HEK293T (cell line): Measurements from ENCODE around the gene TSFM.

Source experiments
- ARNT ChIP-seq: fragments of 450-650 bp; IDR thresholded peaks from 2 replicates; pipeline ENCODE4 v1.6.1; 2017; ENCODE audit warnings: mild to moderate bottlenecking
- BHLHE40 ChIP-seq: fragments of 450-650 bp; IDR thresholded peaks from 2 replicates; pipeline ENCODE4 v1.6.1; 2016; ENCODE audit warnings: mild to moderate bottlenecking, moderate library complexity, borderline replicate concordance
- CTBP1 ChIP-seq: fragments of 450-650 bp; IDR thresholded peaks from 2 replicates; pipeline ENCODE4 v1.6.1; 2016; ENCODE audit warnings: borderline replicate concordance
- FOXM1 ChIP-seq: fragments of 450-650 bp; IDR thresholded peaks from 2 replicates; pipeline ENCODE4 v1.6.1; 2017; ENCODE audit warnings: mild to moderate bottlenecking, borderline replicate concordance
- HDGF ChIP-seq: fragments of 450-650 bp; IDR thresholded peaks from 2 replicates; pipeline ENCODE4 v1.6.1; 2017; ENCODE audit warnings: antibody characterized with exemption, borderline replicate concordance
- NFRKB ChIP-seq: fragments of 450-650 bp; IDR thresholded peaks from 2 replicates; pipeline ENCODE4 v1.6.1; 2016; ENCODE audit warnings: mild to moderate bottlenecking, moderate library complexity
- SP1 ChIP-seq: fragments of 450-650 bp; IDR thresholded peaks from 2 replicates; pipeline ENCODE4 v1.6.1; 2017
- SUZ12 ChIP-seq: fragments of 450-650 bp; IDR thresholded peaks from 2 replicates; pipeline ENCODE4 v1.6.1; 2016; ENCODE audit warnings: mild to moderate bottlenecking
- TARDBP ChIP-seq: fragments of 450-650 bp; IDR thresholded peaks from 2 replicates; pipeline ENCODE4 v1.6.1; 2016
- ZNF384 ChIP-seq: fragments of 450-650 bp; IDR thresholded peaks from 2 replicates; pipeline ENCODE4 v1.6.1; 2016

GRCh38 chr12:57767876-57768275 lies 14.7 kb upstream of the TSFM start:
- TF ChIP-seq TARDBP (no peak), BHLHE40 (no peak), CTBP1 (no peak), SP1 (no peak), SUZ12 (no peak), HDGF (no peak), ZNF384 (no peak), ARNT (no peak), FOXM1 (no peak), NFRKB (no peak)
